GF-D8 (cell line): ENCODE data around the gene KRAS.
"Not testable (repeated sequence)": the region's sequence is repeated elsewhere in the genome, so short reads cannot be mapped to it uniquely, and the experiment has no call there.

Experiments
- DNase-seq: peaks from one replicate; lab custom pipeline; 2025; lab: John Stamatoyannopoulos, UW

KRAS gene

DNA sequence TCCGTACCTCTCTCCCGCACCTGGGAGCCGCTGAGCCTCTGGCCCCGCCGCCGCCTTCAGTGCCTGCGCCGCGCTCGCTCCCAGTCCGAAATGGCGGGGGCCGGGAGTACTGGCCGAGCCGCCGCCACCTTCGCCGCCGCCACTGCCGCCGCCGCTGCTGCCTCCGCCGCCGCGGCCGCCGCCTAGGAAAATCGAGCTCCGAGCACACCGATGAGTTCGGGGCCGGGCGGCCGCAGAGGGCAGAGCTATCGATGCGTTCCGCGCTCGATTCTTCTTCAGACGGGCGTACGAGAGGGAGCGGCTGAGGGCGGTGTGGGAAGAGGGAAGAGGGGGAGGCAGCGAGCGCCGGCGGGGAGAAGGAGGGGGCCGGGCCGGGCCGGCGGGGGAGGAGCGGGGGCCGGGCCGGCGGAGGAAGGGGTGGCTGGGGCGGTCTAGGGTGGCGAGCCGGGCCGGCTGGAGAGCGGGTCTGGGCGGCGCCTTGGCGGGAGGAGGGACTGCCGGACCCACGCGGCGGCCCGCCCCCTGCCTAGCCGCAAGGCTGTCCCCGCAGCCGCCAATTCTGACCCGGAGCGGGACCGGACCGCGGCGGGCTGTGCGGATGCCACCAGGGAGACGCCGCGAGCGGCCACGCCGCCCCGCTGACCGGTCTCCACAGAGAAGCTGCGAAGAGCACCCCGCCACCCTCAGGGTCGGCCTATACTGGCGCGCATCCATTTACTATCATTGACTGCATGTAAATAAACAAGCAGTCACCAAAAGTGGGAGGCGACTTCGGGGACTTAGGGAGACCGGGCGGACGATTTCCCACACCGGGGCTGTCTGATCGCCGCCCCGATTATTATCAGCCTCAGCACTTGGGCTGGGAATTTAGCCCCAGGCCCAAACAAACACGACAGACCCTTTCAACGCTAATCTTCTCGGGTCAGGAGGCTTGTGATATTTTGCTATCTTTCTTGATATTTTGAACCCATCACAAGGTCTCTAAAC, at the start of gene KRAS:
Gene KRAS, minus strand, starts transcription at position 186 of the 987 bp plus-strand sequence.
- peak; percentile 38 for DNase-seq

DNA sequence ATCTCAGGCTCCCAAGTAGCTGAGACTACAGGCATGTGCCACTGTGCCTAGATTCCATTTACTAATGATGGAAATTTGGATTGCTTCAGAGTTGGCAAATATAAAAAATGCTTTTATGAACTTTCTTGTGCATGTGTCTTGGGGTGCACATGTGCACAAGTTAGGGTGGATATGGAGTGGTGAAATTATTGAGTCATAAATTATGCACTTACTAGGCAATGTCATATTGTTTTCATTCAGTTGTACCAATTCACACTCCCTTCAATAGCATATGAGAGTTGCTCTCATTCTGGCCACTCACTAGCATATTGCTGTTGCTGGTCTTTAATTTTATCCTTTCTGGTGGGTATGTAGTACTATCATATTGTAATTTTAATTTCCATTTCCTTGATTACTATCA, 45.7 kb upstream of the KRAS start:
- no peak for DNase-seq

DNA sequence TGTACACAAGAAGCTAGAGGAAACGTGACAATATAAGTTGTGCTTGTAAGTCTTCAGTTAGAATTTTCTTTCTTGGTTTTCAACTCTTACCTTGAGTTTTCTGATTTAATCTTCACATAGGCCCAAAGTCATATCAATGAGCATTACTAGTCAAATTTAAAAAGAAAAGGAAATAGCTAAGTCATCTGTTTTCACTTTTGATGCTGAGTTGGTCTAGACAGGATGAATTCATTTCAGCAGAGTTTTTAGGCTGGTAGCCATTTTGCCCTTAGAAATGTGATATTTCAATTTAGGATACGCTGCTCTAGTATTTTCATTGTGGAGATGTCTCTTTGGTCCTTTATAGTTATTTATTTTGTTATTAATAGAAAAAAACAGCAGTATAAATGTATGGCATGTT, 44.6 kb upstream of the KRAS start:
- DNase-seq = no peak

DNA sequence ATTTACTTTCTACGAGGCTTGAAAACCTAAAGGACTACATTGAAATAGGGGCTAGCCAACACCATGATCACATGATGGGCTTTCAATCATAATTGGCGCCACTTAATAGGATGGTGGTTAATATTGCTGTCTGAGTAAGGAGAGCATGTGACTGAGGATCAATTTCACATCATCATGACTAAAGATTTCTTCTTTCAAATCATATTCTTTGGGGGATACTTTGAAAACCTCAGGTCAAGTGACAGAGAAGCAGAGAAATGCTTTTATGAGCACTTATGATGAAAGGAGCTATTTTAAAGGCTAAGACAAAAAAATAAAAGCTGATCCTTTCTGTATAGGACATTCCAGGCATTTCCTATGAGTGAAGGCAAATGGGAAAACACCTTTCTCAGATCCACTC, 42.9 kb upstream of the KRAS start:
- DNase-seq = no peak

DNA sequence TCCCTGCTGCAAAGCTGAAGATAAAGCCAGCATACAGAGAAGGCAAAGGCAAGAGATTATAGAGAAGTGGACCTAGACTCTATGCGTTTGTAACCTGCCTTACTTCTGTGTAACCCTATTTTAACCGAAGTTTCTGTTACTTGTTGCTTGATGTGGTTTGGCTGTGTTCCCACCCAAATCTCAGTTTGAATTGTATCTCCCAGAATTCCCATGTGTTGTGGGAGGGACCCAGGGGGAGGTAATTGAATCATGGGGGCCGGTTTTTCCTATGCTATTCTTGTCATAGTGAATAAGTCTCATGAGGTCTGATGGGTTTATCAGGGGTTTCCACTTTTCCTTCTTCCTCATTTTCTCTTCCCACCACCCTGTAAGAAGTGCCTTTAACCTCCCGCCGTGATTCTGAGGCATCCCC, 42.1 kb upstream of the KRAS start:
- not testable (repeated sequence) for DNase-seq

DNA sequence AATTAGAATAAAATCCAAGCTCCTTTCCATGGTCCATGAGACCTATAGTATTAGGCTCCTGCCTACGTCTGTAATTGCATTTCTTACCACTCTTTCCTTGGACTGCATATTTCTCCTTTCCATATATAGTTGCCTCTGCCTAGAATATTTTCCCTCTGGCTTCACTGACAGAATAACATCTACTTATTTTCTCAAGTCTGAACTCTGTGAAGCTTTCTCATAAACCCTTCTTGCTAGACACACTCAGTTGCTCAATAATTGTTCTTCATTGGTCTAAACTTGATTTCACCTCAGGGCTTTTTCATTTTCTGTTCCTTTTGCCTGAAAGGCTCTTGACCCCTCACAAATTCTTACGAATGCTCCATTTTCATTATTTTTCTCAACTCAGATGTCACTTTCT, 36.9 kb upstream of the KRAS start:
- no peak for DNase-seq

DNA sequence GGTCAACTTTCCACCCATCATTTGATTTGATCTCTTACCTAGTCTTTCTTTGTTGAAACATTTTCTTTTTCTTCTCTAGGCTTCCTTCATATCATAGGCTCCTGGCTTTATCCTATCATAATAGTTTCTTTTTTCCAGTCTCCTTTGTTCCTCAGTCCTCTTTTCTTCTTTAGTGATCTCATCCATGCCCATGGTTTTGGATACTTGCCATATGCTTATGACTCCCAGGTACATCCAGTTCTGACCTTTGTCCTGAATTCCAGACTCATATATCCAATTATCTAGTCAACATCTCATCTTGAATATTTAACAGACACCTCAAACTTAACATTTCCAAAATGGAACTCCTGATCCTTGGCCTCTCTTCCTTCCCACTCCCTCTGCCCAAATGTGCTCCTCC, 36.1 kb upstream of the KRAS start:
- no peak for DNase-seq

DNA sequence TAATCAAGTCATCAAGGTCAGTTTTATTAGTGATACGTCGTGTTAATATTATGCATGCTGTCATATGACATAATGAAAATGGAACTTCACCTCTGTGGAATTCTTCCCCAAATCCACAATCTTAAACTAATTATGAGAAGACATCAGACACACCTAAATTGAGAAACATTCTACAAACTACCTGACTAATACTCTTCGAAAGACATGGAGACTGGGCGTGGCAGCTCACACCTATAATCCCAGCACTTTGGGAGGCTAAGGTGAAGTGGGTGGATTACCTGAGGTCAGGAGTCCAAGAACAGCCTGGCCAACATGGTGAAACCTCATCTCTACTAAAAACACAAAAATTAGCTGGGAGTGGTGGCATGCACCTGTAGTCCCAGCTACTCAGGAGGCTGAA, 33.3 kb upstream of the KRAS start:
- DNase-seq = no peak

DNA sequence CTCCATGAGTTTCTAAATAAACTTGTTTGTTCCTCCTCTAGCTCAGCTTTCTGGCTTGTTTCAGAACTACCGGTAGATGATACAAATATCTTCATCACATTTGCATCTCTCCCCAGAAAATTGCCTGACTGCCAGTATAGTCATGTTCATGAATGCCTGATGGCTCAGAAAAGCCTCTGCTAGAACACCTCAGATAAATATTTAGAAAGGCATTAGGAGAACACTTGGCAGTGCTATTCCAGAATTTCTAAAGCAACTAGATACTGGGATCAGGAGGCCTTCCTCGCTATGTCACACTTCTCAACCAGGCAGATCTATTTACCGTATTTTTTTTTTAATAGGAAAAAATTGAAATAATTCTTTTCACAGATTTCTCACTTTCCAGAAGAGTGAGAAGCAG, 32.3 kb upstream of the KRAS start:
- no peak for DNase-seq

DNA sequence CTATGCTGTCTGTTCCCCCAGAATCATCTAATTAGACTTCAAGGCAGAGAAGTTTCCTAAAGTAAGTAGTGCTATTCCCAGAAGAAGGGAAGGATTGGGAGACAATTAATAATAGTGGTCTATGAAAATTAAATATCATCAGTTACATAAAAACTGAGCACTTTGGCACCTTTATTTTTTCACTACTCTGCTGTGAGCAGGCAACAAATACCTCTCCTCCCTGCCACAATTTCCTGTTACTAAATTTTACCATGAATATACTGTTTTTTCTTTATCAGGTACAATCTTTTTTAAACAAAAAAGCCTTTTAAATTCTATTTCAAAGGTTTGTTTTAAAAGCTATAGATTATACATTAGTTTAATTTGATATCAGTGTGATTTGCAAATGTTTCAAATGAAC, 29.4 kb upstream of the KRAS start:
- DNase-seq = no peak

DNA sequence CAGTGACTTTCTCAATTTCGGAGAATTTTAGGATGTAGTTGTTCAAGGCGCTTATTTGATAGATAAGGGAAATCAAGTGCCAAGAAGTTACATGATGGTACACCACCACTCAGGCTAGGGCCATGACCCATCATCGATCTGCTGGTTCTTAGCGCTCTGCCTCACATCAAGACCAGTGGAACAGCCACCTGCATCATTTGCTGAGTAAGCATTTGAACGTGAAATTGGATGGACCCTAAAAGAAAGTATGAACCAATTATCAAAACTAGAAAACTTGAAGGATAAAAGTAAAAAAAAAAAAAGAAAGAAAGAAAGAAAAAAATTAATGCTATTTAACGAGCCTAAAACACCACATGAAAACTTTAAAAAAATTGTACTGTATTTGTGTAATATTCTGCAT, 27.5 kb upstream of the KRAS start:
- DNase-seq = no peak

DNA sequence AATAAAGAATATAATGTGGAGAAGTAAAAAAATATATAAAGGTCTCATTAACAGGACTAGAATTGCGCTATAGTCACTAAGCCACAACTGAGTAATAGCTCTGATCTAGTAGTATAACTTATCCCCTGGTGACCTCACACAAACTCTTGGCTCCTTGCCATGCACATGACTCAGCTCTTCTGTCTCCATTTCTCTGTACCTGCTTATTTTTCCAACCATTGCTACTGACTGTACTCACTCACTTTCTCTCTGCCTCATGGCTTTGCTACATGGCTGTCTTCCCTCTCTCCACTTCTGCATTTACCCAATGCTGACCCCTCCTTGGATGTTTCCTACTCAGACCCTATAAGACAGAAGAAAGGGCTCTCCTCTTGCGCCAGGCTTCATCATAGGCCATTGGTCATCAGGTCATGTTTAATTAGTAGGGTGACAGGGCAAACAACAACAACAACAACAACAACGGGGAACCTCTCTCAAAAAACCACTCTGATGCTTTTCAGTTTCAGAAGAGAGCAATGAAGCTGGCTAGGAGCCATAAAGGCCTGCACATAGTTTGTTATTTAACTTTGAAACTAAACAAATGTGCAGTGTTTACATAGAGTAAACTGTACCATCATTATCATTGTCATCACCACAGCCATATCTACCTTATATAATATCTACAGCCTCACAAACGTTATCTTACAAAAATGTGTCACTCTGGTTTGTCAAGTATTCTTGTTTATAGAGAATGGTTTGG, 25.6 kb upstream of the KRAS start:
- DNase-seq = no peak

DNA sequence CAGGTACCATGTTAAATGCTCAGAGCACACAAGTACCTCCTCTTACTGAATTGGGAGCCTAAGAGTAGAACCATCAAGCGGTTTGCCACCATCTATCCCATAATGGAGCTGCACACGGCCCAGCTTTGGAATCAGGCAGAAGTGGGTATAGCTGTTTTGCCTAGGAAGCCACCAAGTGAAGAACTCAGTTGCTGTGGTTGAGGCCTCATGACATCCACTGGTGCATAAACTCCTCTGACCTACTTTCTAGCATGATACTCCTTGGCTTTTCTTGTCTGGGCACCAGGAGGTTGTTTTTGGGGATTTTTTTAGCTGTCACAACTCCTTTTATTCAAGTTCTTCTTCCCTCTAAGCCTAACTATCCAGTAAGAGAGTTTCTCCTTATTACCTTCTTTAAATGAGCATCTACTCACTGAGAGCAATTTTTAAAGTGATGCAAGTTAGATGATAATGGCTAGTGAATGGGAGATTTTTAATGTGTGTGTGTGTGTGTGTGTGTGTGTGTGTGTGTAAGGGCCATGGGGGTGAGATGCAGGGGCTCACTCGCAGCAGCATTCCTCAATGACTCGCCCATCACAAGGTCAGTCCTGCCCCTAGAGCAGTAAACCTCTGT, 20.9 kb upstream of the KRAS start:
- DNase-seq = no peak

DNA sequence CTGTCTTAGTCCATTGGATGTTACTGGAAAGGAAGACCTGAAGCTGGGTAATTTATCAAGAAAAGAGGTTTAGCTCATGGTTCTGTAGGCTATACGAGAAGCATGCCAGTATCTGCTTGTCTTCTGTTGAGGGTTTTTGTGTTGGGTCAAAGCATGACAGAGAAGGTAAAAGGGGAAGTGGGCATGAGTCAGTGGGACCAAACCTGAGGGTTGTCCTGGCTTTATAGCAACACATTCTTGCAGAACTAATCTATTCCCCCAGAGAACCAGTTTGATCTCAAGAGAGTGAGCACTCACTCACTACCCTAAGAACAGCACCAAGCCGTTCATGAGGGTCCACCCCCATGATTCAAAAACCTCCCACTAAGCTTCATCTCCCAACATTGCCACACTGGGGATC, 19.0 kb upstream of the KRAS start:
- DNase-seq = no peak

DNA sequence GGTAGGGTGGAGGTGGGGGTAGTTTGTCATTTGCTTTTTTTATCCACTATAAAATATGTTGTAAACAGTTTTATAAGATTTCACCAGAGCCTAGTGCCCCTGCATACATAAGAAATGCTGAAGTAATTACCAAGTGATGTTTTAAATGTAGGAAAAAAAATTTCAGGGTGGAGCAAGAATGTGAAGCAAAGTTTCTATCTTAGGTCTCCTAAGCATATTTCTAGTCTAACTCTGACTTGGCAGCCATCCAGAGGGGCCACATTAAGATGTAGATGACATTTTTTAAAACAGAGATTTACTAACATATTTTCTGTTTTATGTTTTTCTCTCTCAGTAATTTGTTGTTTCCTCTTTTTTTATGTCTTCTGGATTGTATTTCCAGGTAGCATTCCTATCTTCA, 15.8 kb upstream of the KRAS start:
- no peak for DNase-seq

DNA sequence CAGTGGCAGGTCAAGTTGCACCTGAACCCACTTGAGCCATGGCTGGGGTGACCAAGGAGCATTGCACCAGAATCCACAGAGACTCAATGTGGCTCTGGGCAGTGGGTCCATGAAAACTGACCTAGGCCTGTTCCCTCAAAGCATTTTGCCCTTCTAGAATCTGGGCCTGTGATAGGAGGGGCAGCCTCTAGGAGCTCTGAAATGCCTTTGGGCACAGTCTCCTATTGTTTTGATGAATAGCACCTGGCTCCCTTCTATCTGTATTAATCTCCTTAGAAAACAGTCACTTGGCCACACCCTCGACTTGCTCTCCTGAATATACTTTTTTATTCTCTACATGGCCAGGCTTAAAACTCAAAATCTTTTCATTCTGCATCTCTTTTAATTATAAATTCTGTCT, 14.1 kb upstream of the KRAS start:
- DNase-seq = no peak

DNA sequence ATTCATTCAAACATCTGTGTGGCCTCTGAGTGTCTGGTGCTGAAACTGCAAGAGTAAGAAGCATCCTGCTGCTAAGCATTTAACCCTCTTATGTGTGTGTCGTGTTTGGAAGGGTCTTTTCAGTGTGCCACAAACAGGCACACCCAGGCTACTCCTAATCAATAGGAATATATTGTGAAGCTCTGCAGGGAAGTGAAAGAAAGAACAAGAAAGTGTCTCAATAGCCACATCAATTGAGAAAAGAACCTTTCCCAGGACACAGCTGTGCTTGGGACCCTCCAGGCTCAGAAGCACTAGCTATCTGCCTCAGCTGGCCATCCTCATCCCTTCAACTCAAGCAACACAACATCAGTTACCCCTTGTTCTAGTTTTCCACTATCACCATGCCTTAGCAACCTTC, 13.4 kb upstream of the KRAS start:
- no peak for DNase-seq

DNA sequence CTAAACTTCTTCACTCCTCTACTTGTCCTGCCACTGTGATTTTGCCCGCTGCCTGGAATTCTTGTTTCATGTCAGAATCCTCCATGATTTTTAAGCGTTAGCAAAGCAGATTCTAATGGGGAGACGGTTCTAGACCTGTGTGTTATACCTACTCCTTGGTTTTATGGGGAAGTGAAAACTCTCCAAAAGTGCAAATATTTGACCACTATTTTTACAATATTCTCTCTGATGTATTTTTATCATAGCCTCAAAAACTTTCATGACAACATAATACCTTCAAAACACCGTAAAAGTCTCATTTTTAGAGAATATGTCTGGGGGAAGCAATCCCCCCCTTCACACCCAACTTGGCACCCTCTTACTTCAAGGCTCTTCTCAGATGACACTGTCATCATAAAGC, 12.9 kb upstream of the KRAS start:
- DNase-seq = no peak

DNA sequence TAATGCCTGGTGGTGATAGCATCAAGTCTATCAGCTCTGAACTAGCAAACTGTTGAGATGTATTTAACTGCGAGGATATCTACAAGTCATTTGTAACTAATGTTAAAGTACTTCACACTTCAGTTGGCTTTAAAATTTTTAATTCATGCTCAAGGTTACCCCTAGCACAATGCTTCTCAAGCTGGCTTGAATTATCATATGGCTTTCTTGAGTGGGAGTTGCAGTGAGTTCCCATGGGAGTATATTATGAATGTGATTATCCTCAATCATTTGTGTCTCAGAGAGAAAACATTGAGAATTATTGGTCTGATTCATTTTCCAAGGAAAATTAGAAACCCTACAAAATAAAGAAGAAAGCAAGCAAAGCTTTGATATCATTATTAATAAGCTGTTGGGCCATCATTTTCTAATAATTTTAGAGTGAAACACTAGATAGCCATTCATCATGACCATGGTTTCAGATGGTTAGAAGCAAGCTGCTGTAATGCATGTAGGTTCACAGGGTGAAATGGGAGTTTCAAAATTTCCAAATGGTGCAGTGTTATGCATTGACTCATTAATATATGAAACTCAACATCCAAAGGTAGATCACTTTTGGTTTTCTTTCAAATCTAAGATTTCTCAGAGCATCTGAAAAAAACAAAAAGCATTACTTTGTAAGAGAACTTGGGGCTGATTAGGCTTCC, 11.8 kb upstream of the KRAS start:
- no peak for DNase-seq

DNA sequence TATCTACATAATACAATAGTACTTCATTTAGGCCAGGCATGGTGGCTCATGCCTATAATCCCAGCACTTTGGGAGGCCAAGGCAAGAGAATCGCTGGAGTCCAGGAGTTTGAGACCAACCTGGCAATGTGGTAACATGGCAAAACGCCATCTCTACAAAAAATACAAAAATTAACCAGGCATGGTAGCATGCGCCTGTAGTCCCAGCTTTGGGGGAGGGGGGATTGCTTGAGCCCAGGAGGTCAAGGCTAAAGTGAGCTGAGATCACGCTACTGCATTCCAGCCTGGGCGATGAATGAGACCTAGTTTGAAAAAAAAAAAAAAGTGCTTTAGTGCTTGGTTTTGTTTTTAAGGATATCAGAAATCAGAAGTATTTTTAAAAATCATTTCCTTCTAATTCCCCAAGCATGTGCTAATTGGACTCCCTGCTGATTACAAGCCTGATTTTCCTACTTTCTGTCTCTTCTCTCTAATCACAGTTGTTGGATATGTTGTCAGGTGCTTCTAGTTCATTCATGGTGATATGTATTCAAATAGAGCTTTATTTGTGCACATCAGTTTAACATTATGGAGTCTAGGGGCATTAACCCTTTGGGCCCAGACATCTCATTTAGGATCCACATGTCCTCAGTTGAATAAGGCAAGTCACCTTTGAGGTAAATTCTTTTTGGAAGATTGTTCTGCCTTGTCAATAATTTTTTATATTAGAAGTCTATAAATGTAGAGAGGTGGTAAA, 7.0 kb upstream of the KRAS start:
- no peak for DNase-seq

DNA sequence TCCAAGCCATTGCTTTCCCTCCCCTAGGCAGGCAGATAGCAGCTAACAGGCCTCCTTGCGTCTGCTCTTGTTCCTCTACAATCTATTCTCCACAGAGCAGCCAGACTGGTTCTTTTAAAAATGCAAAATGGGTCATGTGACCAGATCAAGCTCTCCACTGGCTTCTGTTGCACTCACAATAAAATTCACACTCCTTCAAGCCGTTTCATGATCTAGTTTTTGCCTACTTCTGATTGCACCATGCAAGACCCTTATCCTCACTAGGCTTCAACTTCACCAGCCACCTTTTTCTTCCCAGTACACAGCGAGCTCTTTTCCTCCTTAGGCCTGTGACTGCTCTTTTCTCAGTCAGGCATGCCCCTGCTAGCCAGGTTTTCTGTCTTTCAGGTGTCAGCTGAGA, 6.1 kb upstream of the KRAS start:
- no peak for DNase-seq

DNA sequence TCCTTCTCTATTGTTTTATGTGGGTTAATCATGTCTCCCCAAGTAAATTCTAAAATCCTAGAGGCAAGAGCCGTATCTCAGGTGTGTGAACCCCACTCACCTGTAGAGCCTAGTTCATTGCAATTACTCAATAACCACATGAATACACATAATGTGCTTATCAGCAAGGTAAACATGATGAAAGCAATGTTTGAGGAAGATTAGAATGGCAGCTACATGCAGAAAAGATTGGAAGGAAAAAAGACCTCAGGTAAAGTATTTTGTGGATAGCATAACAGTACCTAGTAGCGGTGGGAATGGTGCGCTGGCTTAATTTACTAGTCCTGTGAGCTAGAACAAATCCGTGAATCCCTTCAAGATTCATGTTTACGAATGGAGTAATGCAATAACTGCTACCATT, 5.3 kb upstream of the KRAS start:
- DNase-seq = no peak
